ENCODE data around the gene KANSL1.
"Not testable (repeated sequence)": the region's sequence is repeated elsewhere in the genome, so short reads cannot be mapped to it uniquely, and the experiment has no call there.

Gene KANSL1
- total RNA-seq = 19.5 to 106 (median 43.3) reads per million in 17 experiments

DNA sequence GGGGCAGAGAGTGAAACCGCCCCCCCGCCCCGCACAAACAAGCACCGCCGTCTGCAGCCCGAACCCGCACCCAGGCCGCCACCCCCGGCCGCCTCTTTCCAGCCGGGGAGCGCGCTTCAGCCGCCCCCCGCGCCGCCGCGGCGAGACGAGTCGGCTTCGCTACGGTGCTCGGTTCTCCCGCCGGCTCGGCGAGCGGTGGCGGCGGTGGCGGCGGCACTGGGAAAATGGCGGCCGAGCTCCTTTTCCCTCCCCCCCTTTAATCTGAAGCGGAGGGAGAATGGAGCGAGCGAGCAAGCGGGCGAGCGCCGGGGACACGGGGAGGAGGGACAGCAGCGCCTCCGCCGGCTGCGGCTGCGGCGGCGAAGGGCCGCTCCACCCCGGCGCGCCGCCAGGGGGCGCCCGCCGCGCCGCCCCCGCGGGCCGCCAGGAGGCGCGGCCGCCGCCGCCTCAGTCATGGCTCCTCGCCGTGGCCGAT, at the start of gene KANSL1:
Gene KANSL1, minus strand, starts transcription at position 279 of the 475 bp plus-strand sequence. CDS start 21,286 bp downstream, outside the sequence.
- DNase-seq = peak; percentile 90 to 98 (median 96)

DNA sequence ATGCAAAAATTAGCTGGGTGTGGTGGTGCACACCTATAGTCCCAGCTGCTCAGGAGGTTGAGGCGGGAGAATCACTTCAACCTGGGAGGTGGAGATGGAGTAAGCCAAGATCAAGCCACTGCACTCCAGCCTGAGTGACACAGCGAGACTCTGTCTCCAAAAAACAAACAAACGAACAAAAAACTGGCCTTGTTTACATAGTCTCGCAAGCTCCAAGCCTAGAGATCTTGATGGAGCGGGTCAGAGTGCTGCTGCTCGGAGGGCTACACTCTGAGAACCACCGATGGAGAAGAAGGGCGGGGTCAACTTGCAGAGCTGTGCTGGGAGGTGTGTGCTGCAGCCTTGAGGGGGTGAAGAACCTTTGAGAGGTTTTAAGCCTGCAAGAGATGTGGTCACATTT, 38.1 kb upstream of the KANSL1 start:
- not testable (repeated sequence) for DNase-seq

- DNase-seq = peak; percentile 82 to 95 (median 92)
Observed at GRCh38 chr17:46225274-46225794, 32.1 kb upstream of the KANSL1 start.

GRCh38 chr17:46224864-46225263, 31.6 kb upstream of the KANSL1 start:
- DNase-seq = peak in 1 of 4 experiments; percentile 26

GRCh38 chr17:46223041-46223440, 29.8 kb upstream of the KANSL1 start:
- not testable (repeated sequence) for DNase-seq

GRCh38 chr17:46216682-46217081, 23.5 kb upstream of the KANSL1 start:
- DNase-seq = no peak

- DNase-seq = peak; percentile 70 to 90 (median 77)
Observed at GRCh38 chr17:46212634-46213435, 19.6 kb upstream of the KANSL1 start.

DNA sequence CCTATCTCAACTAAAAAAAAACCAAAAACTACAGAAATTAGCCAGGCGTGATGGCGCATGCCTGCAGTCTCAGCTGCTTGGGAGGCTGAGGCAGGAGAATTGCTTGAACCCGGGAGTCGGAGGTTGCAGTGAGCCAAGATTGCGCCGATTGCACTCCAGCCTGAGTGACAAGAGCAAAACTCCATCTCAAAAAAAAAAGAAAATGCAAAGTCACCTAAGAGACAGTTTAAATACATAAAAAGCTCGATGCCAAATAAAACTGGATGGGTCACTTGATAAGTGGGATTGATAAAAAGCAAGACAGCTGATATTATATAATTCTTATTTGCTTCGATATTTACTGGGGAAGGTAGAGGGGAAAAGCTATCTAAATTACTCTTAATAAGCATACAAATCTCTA, 15.8 kb upstream of the KANSL1 start:
- DNase-seq = no peak

- DNase-seq = no peak
Observed at GRCh38 chr17:46205975-46206374, 12.7 kb upstream of the KANSL1 start.

GRCh38 chr17:46202424-46202823, 9.2 kb upstream of the KANSL1 start:
- no peak for DNase-seq

DNA sequence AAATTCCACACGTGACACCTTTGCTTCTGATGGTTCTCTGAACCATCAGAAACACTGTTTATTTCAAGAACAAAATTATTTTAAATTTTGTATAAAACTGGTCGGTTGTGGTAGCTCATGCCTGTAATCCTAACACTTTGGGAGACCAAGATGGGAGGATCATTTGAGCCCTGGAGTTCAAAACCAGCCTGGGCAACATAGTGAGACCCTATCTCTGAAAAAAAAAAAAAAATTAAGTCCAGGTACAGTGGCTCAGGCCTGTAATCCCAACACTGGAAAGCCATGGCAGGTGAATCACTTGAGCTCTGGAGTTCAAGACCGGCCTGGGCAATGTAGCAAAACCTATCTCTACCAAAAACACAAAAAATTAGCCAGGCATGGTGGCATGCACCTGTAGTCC, 8.3 kb upstream of the KANSL1 start:
- DNase-seq = no peak

- DNase-seq = no peak
Observed at GRCh38 chr17:46200197-46200596, 7.0 kb upstream of the KANSL1 start.

- DNase-seq = no peak
Observed at GRCh38 chr17:46199379-46199778, 6.2 kb upstream of the KANSL1 start.

- DNase-seq = no peak
Observed at GRCh38 chr17:46198233-46198632, 5.0 kb upstream of the KANSL1 start.

DNA sequence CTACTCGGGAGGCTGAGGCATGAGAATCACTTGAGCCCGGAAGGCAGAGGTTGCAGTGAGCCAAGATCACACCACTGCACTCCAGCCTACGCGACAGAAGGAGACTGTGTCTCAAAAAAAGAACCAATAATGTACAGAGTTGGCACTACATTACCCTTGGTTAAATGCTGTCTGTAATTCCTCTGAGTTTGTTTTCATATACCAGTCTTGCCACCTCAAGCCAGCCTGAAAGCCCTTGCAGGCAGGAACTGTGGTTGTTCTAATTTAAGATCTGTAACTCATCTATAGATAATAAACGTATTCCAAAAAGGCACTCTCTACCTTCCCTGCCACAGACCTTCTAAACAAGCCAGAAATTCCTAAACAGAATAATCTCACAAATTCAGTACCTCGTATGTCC, 4.3 kb upstream of the KANSL1 start:
- DNase-seq = no peak

- no peak for DNase-seq
Observed at GRCh38 chr17:46195939-46196716, 2.9 kb upstream of the KANSL1 start.

- no peak for DNase-seq
Observed at GRCh38 chr17:46195217-46195855, 2.1 kb upstream of the KANSL1 start.

DNA sequence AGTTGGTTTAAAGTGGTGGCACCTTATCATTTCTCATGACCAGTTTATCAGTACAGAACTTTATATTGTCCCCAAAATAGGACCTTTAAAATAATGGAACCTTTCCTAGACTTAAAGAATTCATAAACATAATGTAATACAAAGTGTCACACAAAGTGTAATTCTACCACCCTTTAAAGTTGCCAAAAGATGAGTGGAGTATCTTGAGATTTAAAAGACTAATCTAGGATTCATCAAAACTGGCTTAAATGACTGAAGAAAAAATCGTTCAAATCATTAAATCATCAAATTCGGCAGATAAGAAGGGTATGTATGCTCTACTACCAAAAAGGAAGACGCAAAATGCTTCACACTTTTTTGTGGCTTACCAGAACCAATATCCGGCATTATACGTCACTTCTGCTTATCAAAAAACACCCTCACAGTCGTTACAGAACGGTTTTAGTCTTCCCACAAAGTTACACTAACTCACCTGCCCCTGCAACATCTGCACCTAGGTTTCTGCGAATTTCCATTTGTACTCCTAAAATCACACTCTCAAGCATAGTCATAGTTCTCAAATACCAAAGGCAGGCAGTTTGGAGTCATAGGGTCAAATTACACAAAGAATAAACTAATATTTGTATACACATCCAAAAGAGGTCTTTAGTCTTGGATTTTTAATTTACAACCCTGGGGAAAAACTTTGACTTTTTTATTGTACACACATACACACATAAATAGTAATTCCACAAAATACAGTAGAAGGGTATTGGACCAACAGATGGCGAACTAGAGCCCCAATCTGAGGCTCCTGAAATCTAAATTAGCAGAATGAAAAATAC, 1.4 kb upstream of the KANSL1 start:
- DNase-seq = peak; percentile 37 to 76 (median 60)

DNA sequence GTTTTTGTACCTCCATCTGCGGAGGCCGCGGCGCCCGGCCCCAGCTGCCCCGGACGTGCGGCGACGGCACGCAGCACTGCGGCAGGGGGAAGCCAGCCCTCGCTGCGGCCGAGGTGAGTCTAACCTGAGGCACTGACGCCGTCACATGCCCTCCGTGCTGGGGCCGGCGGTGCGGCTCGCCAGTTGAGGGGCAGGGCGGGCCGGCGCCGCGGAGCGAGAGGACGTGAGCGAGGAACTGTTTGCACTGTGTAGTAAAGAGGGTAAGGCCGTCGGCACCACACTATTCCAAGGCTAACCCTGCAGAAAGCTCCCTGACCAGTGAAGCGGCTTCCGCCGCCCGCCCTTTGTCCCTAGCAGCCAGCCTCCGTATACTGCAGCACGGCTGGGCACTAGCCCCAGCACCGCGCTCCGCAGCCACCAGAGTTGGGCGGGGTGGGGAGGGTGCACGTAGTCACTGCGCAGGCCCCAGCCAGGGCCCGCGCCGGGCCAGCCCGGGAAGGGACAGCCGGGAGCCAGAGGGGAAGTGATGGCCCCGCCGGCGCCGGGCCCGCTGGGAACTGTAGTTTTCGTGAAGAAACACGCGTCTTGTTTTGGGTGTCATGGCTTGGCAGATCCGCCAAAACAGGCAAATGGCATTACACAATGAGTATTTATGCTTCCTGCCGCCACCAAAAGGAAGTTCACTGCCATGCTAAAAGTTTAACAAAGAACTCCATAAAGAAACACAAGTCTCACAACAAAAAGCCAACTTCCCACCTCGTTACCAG, 580 bp upstream of the KANSL1 start:
- DNase-seq = peak; percentile 98 to 100 (median 100)

GRCh38 chr17:46192439-46193150, 634 bp downstream of the KANSL1 start:
- peak; percentile 50 to 88 (median 76) for DNase-seq

GRCh38 chr17:46192189-46192438, 1.1 kb downstream of the KANSL1 start:
- peak in 2 of 4 experiments; percentile 8 to 18 for DNase-seq

All from suppressor macrophage (primary cell).